ENCODE data around the gene VSNL1. TPM values are rescaled to one million over a fixed set of nuclear protein-coding genes. Genes with fewer than 3 reads are reported as not detected.
"Not testable (repeated sequence)": the region's sequence is repeated elsewhere in the genome, so short reads cannot be mapped to it uniquely, and the experiment has no call there.

VSNL1 gene
- total RNA-seq, 1 donor from 2014 or later = not detected

DNA sequence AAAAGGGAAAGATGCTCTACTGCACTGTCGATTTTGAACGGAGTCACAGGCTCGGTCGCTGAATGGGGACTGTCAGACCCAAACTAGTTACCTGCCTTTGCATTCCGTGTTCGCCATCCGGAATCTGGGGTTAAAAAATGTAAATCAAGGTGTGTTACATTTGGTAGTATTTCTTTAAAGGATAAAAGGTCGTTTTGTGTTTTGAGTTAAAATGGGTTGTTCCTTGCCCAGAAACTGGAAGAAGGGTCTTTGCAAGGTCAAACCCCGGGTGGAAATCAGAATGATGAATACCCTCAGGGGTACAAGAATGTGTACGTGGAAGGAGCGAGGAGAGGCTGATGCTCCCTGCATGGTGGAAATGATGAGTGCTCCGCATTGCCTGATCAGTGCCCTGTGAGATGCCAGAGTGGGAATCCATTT, 1.0 kb downstream of the VSNL1 start:
- DNase-seq (ENCODE audit: low read depth in 2 of 2) = no peak

DNA sequence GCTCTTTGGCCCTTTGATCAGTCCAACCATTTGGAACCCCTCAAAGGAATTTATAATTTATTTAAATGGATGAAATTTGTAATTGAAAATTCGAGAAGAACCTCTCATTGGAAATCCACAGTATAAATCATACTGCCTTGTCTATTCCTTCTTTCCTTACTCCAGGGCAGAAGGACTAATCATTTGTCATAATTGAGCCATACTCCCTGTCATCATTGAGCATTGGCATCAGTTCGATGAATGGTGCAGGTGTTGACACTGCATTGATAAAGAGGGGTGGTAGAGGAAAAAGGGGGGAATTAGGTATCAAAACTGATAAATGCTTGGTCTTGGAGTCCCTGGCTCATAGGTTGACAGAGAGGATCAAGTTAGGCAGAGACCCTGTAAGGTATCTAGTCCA, 2.0 kb downstream of the VSNL1 start:
- no peak for DNase-seq (ENCODE audit: low read depth in 2 of 2)

DNA sequence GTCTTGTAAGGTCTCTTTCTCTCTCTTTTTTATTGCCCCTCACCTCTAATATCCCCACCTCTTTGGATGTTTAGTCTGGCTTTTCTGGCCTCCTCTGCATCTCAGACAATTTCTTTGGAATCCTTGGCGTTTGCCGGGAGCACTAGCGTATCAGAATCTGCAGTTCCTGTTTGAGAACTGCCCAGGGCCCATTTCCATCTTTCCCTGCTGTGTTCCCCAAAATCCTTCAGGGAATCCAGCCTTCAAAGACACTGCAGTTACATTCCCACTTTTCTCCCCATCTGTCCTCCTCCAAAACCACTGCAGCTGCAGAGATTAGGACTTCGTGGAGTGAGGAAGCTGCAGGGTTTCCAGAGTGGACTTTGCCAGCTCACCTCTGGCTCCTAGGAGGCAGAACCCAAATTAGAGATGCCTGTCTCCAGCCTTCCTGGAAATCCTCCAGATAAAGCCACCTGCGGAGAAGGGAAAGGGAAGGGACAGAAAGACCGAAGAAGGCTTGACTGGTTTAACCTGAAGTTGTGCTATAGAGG, 2.7 kb downstream of the VSNL1 start:
- DNase-seq (ENCODE audit: low read depth in 2 of 2) = no peak

- DNase-seq (ENCODE audit: low read depth in 2 of 2) = no peak
These were observed 3.4 kb downstream of the VSNL1 start for GRCh38 chr2:17543848-17544247.

DNA sequence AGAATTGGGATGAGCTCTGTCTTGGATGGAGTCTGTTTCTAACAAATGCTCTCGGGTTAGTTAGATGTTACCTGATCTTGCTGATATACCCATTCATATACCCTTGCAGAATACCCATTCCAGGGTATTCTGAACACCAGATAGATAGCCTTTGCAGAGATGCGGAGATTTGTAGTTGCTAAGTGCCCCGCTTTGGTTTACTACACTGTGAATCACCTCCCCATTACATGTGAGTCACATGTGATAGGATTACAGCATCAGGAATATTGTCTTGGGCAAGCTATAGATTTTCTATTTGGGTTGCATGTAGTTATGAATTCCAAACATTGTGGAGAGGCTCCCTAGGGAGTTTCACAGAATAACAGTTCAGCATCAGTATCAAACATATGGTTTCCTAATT, 3.8 kb downstream of the VSNL1 start:
- DNase-seq (ENCODE audit: low read depth in 2 of 2) = no peak

DNA sequence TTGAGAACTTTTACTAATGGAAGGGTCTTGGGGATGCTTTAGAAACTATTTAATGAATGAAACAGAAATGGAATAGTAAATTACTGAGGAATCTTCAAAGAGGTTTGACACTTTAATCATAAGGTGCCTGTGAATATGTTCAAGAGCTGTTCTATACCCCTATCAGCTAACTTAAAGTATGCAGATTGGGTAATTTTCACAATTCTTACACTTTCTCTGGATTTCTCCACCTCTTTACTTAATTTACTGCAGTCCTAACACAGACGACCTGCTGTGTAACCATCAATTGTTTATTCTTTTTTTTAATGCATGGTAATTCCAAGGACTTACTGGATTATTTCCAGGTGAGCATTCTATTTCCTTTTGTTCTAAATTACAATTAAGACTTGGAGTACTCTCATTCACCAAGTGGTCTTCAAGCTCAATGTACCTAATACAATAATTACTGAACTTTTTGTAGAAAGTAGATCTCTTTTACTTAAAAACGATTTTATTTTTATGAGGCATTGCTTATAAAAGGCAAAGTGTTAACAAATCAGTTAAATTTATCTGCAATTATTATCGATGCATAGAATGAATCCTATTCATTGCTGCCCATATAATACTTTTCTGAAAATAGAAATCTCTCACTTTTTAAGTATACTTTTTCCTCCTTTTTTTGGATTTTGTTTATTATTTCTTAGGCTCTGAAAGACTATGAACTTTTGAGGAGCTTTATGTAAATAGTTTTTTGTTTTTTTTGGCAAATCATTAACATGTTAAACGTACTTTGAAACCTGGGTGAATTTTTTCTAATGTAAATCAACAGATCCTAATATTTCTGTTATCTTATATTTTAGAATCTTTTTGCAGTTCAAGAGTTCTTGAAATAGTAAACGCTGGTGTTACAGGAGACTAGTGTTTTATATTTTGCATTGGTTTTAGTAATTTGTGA, 5.5 kb downstream of the VSNL1 start:
- DNase-seq (ENCODE audit: low read depth in 2 of 2) = no peak

GRCh38 chr2:17547237-17547636, 6.7 kb downstream of the VSNL1 start:
- no peak for DNase-seq (ENCODE audit: low read depth in 2 of 2)

GRCh38 chr2:17547737-17548136, 7.2 kb downstream of the VSNL1 start:
- no peak for DNase-seq (ENCODE audit: low read depth in 2 of 2)

DNA sequence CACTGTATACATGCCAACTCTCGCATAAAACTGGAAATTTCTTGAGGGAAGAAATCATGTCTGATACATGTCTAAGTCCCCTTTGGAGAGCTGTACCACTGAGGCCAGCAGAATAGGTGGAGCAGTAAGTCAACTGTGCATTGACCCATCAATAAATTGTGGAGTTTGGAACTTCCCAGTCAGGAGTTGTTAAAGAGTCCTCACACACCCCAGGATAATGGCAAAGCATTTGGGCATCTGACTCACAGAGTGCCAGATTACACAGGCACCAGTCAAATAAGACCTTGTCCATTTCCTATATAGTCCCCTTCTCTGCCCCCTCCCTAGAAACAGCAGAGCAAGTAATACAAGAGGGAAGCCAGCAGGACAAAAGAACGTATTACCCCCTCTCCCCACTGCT, 10.4 kb downstream of the VSNL1 start:
- no peak for DNase-seq (ENCODE audit: low read depth in 2 of 2)

DNA sequence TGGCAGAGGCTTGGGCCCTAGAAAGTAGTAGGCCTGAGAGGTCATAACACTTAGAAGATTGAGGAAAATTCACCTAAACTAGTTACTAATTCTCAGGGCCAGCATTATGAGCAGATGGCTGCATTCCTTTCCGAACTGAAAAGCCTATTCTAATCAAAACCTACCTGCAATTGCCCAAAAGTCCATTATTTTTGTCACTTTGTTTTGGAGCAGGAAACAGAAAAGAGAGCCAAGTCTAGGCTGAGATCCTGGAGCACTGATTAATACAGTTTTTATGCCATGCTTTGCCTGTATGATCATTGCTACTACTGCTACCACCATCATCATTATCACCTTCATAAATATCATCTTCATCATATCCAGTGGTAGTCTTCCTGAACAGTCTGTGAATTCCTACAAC, 14.7 kb downstream of the VSNL1 start:
- no peak for DNase-seq (ENCODE audit: low read depth in 2 of 2)

DNA sequence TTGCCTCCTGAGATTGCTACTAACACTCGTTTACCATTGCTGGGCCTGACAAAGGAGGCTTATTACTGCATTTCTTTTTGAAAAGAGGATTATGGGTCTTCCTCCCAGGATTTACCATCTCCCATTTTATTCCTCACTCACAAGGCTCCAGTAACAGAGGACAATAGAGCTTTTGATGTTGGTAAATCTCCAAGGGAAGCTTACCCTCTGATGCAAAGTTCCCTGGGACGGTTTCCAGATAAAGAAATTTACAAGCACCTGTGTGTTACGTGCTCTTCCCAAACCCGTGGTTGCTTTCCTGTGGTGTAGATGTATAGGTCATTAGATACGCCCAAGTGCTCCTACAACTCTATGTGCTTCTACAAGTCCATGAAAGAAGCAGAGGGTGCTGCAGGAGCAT, 17.1 kb downstream of the VSNL1 start:
- DNase-seq (ENCODE audit: low read depth in 2 of 2) = no peak

DNA sequence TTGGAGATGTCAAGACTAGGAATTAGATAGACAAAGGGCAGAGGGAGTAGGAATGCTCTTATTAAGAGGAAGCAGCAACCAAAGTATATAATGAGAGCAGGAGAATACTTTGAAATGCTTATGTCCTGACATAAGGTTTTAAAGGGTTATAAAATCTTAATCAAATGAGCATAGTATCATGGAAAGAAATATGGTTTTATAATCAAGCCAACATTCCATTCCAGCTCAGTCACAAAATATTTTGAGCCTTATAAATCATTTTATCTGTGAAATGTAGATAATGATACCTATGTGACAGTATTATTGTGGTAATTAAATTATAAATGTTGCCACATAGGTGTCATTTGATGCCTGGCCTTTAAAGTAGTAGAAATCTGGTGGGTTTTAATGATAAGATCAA, 17.6 kb downstream of the VSNL1 start:
- DNase-seq (ENCODE audit: low read depth in 2 of 2) = no peak

- DNase-seq (ENCODE audit: low read depth in 2 of 2) = no peak
These were observed 18.4 kb downstream of the VSNL1 start for GRCh38 chr2:17558878-17559277.

- DNase-seq (ENCODE audit: low read depth in 2 of 2) = not testable (repeated sequence)
These were observed 25.2 kb downstream of the VSNL1 start for GRCh38 chr2:17565726-17566125.

DNA sequence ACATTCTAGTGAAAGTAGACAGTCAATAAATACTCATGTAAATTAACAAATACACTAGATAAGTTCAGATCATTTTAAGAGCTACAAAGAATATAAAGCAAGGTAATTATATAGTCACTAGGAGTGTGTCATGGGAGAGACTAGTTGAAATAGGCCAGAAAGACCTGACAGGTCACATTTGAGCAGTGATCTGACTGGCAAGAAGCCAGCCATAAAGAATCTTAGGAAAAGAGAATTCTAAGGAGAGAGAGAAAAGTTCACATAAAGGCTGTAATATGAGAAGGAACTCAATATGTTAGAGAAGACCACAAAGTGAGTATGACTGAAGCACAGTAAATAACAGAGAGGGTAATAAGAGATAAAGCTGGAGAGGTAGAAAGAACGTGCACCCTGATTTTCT, 31.2 kb downstream of the VSNL1 start:
- no peak for DNase-seq (ENCODE audit: low read depth in 2 of 2)

- no peak for DNase-seq (ENCODE audit: low read depth in 2 of 2)
These were observed 32.7 kb downstream of the VSNL1 start for GRCh38 chr2:17573085-17573803.

DNA sequence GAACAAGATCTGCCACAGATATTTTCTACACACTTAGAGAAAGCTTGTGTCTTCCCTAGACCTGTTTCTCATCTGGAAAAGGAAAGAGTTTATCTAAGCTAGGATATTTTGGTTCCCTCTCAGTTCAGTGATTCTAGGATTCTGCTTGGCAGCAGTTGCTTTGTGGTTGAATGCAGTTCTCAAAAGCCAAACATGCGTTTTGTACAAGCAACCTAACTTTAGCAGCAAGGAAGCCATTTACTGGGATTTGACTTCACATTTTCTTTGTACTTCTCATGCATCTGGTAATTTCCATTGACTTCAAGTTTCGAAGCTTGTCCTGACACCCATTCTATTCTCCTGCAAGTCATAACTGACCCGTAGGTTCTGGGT, 33.3 kb downstream of the VSNL1 start:
- no peak for DNase-seq (ENCODE audit: low read depth in 2 of 2)

DNA sequence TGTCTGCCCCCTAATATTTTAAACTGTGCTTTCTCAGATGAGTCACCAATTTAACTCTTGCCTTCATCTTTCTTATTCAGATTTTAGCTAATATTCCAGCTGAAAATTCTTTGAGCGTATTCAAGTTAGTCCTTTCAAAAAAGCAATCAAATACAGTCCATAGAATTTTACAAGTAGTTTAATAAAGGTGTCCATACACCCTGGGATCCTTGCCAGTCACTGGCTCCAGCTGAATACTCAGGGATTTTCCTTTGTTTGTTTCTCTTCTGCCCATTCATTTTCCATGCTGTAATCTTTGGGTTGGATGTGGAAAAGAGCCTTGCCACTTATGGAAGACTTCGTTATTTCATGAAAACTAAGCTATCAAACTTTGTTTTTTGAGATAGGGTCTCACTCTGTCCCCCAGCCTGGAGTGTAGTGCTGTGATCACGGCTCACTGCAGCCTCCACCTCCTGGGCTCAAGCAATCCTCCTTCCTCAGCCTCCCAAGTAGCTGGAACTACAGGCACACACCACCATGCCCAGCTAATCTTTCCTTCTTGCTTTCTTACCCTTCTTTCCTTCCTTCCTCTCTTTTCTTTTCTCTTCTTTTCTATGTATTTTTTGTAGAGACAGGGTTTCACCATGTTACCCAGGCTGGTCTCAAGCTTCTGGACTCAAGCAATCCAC, 34.0 kb downstream of the VSNL1 start:
- DNase-seq (ENCODE audit: low read depth in 2 of 2) = no peak

- DNase-seq (ENCODE audit: low read depth in 2 of 2) = no peak
These were observed 36.3 kb downstream of the VSNL1 start for GRCh38 chr2:17576802-17577201.

GRCh38 chr2:17578466-17578928, 38.0 kb downstream of the VSNL1 start:
- no peak for DNase-seq (ENCODE audit: low read depth in 2 of 2)

GRCh38 chr2:17579605-17580318, 39.3 kb downstream of the VSNL1 start:
- DNase-seq (ENCODE audit: low read depth in 2 of 2) = no peak

Data from lung microvascular endothelial cell (primary cell).